Uterus (tissue), 4 donors: Measurements from ENCODE around the gene GPR87. TPM values are rescaled to one million over a fixed set of nuclear protein-coding genes. Genes with fewer than 3 reads are reported as not detected.
A peak's percentile ranks its signal among the peaks of the same experiment; 100 is the strongest.

Experiments
- DNase-seq, 2 donors: peaks; one replicate each; pipeline ENCODE4 v3.0.0-alpha.2; 2019 to 2020
- H3K27ac ChIP-seq, 2 donors: fragments of 200-600 bp; sonication (generic); 1 replicate in 1 of 2; 2 replicates in 1 of 2; pipeline ENCODE4 v1.5.1; 2016 to 2018
- H3K27me3 ChIP-seq, 2 donors: fragments of 200-600 bp; sonication (generic); one replicate each; pipeline ENCODE4 v1.5.1; 2018 to 2019; ENCODE audit warnings: control low read depth in 1 of 2
- H3K36me3 ChIP-seq, 2 donors: fragments of 200-600 bp; sonication (generic); one replicate each; pipeline ENCODE4 v1.5.1; 2019; ENCODE audit warnings: control low read depth in 1 of 2
- H3K4me1 ChIP-seq, 2 donors: fragments of 200-600 bp; sonication (generic); one replicate each; pipeline ENCODE4 v1.5.1; 2018 to 2019; ENCODE audit warnings: control low read depth in 1 of 2
- H3K4me3 ChIP-seq, 2 donors: fragments of 200-600 bp; sonication (generic); 1 replicate in 1 of 2; 2 replicates in 1 of 2; pipeline ENCODE4 v1.5.1; 2018 to 2019; ENCODE audit warnings: mild to moderate bottlenecking in 1 of 2
- H3K9me3 ChIP-seq, 2 donors: fragments of 200-600 bp; sonication (generic); one replicate each; pipeline ENCODE4 v1.5.1; 2019; ENCODE audit warnings: control low read depth in 1 of 2
- POLR2A ChIP-seq, 2 donors: fragments of 450-650 bp; IDR thresholded peaks; one replicate each; pipeline ENCODE4 v1.6.1; 2016; ENCODE audit warnings: antibody characterized with exemption in 2 of 2, mild to moderate bottlenecking in 1 of 2, moderate library complexity in 1 of 2
- intact Hi-C: fragments of 100-400 bp; cut with DNase I; formaldehyde crosslinking; loops from one replicate; pipeline ENCODE4 v1.15.1; 2023; ENCODE audit warnings: low total_unique reads
- total RNA-seq, 4 donors: library from RNA; depleted of rRNA in 3 of 4; stranded (reverse); fragments of >200 nt in 3 of 4; gene quantifications; one replicate each; pipeline versions ENCODE4 v1.1.0 to v1.2.4, GENCODE V29; 2014 to 2023
- TF ChIP-seq, protein P1 (sequence below), 4 experiments: fragments of 200-600 bp in 2 of 4; fragments of 450-650 bp in 2 of 4; sonication (generic) in 2 of 4; IDR thresholded peaks; one replicate each; pipeline ENCODE4 v1.5.1; 2016 to 2019; ENCODE audit warnings: antibody characterized with exemption in 4 of 4, mild to moderate bottlenecking in 2 of 4, moderate library complexity in 1 of 4
- donor health status: DM: yes; HTN: yes; CAD: no.

GPR87 gene
- total RNA-seq, 4 donors from 2014 or later, result 0.21 TPM; not detected in 3

DNA sequence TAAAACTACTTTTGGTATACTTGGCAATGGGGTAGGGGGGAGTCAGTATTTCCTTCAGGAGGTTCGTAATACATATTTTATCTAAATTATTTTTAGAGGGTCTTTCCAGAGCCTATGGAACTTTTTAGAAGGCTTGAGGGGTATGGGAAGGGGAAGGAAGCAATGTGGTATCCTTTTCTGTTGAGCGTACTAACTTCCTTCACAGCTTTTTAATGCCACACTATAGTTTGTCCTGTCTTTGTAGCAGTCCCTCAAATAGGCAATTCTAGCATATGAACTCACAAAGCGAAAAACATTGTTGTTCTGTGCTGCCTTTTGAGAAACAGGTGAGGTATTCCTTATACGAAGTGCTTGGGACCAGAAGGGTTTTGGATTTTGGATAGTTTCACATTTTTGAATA, 35.0 kb upstream of the GPR87 start:
- Histone ChIP-seq H3K4me3 (no peak overlapping the region), H3K27me3 (no peaks in the 10 kb centered on the region), H3K4me1 (no peaks in the 10 kb centered on the region), H3K27ac (no peak overlapping the region), H3K9me3 (no peaks in the 10 kb centered on the region), H3K36me3 (no peaks in the 10 kb centered on the region)
- no peak for DNase-seq
- intact Hi-C loops, result no loop called here
- TF ChIP-seq, protein P1, sequence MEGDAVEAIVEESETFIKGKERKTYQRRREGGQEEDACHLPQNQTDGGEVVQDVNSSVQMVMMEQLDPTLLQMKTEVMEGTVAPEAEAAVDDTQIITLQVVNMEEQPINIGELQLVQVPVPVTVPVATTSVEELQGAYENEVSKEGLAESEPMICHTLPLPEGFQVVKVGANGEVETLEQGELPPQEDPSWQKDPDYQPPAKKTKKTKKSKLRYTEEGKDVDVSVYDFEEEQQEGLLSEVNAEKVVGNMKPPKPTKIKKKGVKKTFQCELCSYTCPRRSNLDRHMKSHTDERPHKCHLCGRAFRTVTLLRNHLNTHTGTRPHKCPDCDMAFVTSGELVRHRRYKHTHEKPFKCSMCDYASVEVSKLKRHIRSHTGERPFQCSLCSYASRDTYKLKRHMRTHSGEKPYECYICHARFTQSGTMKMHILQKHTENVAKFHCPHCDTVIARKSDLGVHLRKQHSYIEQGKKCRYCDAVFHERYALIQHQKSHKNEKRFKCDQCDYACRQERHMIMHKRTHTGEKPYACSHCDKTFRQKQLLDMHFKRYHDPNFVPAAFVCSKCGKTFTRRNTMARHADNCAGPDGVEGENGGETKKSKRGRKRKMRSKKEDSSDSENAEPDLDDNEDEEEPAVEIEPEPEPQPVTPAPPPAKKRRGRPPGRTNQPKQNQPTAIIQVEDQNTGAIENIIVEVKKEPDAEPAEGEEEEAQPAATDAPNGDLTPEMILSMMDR (IDR thresholded peaks at IDR 0.05), result no peak
- no peak for TF ChIP-seq POLR2A (IDR thresholded peaks at IDR 0.05)

DNA sequence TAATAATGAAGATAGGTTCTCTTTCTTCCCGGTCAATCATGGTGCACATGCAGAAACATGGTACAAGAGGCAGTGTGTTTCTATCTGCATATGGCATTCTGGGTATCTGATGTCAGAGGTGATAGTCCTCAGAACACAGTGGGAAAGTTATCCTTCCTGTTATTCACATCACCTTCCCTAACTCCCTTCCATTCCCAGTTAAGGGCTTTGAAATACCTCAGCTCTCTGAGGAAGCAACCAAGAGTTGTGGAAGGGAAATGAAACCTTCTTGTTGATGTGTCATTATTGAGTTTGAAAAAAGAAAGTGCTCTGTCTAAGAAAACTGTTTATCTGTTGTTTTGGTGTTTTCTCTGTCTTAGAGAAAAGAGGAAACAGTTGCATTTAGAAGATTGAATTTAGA, 34.6 kb upstream of the GPR87 start:
- no peak for DNase-seq
- no peak overlapping the region for H3K4me3 ChIP-seq
- TF ChIP-seq, protein P1 (IDR thresholded peaks at IDR 0.05), result no peak
- no peak for TF ChIP-seq POLR2A (IDR thresholded peaks at IDR 0.05)
- no peaks in the 10 kb centered on the region for H3K36me3 ChIP-seq
- intact Hi-C loops, result no loop called here
- H3K9me3 ChIP-seq, result no peaks in the 10 kb centered on the region
- no peak overlapping the region for H3K27ac ChIP-seq
- no peaks in the 10 kb centered on the region for H3K4me1 ChIP-seq
- H3K27me3 ChIP-seq, result no peaks in the 10 kb centered on the region

DNA sequence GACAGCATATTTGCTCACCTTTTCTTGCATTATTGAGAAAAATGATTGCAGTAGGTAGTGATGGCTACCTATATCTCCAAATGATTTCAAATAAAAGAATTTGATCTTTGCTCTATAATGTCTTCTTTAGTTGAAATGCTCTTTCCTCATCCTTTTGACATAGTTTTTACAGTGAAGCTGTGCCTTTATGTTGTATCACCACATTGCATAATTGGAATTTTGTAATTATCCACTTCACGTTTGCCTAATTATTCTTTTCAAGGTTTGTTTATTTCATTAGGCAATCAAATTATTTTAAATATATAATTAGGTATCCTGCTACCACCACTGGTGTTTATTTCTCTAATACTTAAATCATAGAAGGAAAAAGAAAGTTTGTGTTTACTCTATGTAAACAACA, 34.0 kb upstream of the GPR87 start:
- Histone ChIP-seq H3K9me3 (no peaks in the 10 kb centered on the region), H3K36me3 (no peaks in the 10 kb centered on the region), H3K4me3 (no peak overlapping the region), H3K4me1 (no peaks in the 10 kb centered on the region), H3K27ac (no peak overlapping the region), H3K27me3 (no peaks in the 10 kb centered on the region)
- intact Hi-C loops, result no loop called here
- TF ChIP-seq, protein P1 (IDR thresholded peaks at IDR 0.05), result no peak
- no peak for TF ChIP-seq POLR2A (IDR thresholded peaks at IDR 0.05)
- DNase-seq, result no peak

DNA sequence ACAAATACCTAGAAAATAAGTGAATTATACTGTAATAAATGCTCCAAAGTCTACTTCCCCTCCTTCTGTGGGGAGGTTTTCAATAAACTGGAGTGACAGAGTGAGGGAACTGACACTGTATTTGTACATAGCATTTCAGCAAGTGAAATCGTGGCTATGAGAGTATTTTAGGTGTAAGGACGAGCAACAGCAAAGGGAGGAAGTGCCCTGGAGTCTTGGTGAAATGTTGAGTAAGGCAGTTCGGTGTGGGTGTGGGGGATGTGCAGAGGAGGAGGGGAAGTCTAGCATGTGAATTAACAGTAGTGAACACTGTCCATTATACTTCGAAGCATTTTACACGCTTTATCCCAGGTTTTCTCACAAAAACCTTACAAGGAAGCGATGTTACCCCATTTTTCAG, 30.8 kb upstream of the GPR87 start:
- DNase-seq, result no peak
- no peaks in the 10 kb centered on the region for H3K27me3 ChIP-seq
- no peaks in the 10 kb centered on the region for H3K36me3 ChIP-seq
- H3K4me1 ChIP-seq, result no peaks in the 10 kb centered on the region
- TF ChIP-seq, protein P1 (IDR thresholded peaks at IDR 0.05), result no peak
- TF ChIP-seq POLR2A (IDR thresholded peaks at IDR 0.05), result no peak
- intact Hi-C loops, result no loop called here
- no peak overlapping the region for H3K4me3 ChIP-seq
- no peaks in the 10 kb centered on the region for H3K9me3 ChIP-seq
- H3K27ac ChIP-seq, result no peak overlapping the region

DNA sequence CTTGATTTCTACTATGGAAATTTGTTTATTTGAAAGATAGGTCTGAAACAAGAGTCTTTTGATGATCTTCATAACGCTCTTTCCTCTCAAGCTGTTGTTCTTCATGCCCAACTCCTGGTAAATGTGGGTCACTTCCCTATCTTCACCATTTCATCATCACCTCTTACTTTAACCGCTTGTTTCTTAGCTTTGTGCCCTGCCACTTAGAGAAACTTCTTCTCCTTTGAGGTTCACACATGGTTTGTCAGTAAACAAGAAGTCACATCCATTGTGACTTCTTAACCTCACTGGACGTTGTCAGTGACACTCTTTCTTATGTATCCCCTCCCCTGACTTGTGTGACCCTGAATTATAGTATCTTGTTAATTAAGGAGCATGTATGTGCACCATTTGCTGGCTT, 29.7 kb upstream of the GPR87 start:
- no peak for TF ChIP-seq POLR2A (IDR thresholded peaks at IDR 0.05)
- TF ChIP-seq, protein P1 (IDR thresholded peaks at IDR 0.05), result no peak
- no peaks in the 10 kb centered on the region for H3K9me3 ChIP-seq
- no peaks in the 10 kb centered on the region for H3K4me1 ChIP-seq
- no peaks in the 10 kb centered on the region for H3K27me3 ChIP-seq
- intact Hi-C loops, result no loop called here
- H3K36me3 ChIP-seq, result no peaks in the 10 kb centered on the region
- H3K4me3 ChIP-seq, result no peak overlapping the region
- peak overlapping the region in 1 of 2 donors; percentile 39 for H3K27ac ChIP-seq
- no peak for DNase-seq
